Pons (tissue), 1 donor: ENCODE data around the gene LAMB1.
A peak's percentile ranks its signal among the peaks of the same experiment; 100 is the strongest.
"Not testable (repeated sequence)": the region's sequence is repeated elsewhere in the genome, so short reads cannot be mapped to it uniquely, and the experiment has no call there.

ENCODE experiments used
- DNase-seq: peaks from one replicate; pipeline ENCODE4 v3.0.0-alpha.2; 2016; ENCODE audit warnings: low spot score

LAMB1 gene

DNA sequence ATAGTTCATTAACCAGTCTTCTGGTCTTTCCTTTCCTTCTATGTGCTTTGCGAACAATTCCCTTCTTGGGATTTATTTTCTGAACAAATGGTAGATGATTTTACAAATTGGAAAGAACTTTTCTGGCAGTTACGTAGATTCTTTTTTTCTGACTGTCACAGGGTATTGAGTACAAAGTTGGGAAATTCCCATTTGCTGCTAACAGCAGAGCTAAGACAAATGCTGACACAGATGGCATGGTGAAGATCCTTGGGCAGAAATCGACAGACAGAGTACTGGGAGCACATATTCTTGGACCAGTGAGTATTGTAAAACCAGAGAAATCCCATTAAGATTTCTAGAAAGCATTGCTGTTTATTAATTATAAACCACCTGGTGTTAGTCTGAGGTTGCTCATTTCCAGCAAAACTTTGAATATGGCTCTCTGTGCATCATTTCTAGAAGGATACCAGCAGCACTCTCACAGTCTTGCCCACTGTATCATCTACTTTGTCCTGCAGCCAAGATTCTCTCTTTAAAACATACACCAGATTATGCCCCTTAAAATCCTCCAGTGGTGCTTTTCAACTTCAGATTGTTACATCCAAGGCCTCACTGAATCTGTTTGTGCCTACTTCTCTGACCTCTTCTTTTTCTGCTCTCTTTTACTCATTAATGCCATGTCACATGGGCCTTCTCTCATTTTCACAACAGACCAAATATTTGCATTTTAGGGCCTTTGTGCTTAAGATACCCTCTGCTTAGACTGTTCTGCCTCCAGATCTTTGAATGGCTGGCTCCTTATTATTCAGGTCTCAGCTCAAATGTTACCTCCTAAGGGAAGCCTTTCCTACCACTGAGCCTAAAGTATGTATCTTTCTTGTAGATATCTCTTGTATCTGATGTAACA lies 85.0 kb downstream of the LAMB1 start:
- no peak for DNase-seq

DNA sequence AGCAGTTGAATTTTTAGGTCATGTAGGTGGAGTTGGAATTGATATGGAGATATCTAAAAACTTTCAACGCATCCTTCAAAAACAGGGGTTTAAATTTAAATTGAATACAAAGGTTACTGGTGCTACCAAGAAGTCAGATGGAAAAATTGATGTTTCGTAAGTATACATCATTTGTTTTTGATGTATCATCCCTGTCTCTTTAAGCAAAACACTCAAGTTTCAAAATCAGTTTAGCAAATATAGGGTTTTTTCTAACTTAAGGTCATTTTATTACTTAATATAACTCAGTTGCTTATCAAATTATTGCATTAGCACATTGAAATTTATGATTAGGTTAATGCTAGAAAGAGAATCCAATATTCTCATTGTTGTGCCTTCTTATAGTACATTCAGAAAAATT lies 87.4 kb downstream of the LAMB1 start:
- DNase-seq = no peak

DNA sequence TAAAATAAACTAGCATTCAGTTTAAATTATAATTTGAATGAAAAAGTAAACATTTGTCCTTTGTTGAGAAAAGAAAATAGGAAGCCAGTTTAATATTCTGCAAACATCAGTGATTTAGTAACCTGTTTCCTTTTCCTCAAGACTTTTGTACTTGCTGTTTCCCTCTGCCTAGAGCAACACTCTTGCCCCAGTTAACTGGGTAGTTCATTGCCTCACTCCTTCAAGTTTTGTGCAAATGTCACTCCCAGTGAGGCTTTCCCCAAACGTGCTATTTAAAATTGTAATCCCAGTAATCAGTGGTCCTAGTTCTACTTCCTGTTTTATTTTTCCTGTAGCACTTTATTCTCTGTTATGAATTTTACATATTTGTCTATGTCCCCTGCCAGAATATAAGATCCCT lies 88.1 kb downstream of the LAMB1 start:
- DNase-seq = no peak

DNA sequence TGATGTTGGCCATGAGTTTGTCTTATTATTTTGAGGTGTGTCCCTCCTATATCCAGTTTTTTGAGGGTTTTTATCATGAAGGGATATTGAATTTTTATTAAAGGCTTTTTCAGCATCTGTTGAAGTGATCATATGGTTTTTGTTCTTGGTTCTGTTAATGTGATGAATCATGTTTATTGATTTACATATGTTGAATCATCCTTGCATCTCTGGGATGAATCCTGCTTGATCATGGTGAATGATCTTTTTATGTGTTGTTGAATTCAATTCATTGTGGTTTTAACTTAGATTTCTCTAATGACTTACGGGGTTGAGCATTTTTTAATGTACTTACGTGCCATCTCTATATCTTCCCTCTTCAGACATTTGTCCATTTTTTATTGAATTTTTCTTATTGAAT lies 89.1 kb downstream of the LAMB1 start:
- no peak for DNase-seq

DNA sequence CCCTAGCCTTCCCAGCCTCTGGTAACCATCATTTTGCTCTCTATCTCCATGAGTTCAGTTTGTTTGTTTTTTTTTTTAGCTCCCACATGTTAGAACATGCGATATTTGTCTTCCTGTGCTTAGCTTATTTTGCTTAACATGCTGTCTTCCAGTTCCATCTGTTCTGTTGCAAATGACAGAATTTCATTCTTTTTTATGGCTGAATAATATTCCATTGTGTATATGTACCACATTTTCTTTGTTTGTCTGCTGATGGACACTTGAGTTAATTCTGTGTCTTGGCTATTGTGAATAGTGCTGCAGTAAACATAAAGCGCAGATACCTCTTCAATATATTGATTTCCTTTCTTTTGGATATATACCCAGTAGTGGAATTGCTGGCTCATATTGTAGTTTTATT lies 91.0 kb downstream of the LAMB1 start:
- no peak for DNase-seq

DNA sequence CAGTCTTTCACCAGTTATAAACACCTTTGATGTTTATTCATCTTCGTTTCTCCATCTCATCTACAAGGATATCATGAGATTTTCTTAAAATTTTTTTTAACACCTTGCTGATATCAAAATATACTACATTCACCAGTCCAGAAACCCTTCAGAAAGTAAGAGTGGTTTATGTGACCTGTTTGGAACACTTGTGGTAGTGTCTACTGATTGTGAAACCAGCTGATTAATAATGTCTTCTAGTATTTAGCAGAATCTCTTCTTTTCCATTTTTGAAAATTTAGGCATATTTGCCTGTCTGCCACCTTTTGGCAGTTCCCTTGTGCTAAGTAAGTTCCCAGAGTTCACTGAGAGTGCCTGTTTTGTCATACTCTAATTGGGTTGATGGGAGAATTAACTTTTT lies 93.5 kb downstream of the LAMB1 start:
- DNase-seq = no peak

DNA sequence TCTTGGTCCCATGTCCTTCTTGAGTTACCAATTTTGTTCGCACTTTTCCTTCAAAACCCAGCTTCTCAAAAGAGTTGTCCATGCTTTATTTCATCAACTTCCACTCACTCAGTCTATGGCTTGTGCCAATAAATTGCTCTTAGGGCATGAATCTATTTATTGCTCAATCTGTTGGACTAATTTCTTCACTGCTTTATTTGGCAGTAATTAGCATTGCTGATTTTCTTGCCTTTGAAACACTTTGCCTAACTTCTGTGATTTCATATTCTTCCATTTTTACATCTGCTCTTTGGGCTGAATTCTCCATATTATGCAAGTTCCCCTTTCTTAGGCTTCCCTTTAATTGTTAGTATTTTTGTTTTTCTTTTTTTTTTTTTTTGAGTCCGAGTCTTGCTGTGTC lies 95.2 kb downstream of the LAMB1 start:
- DNase-seq = no peak

DNA sequence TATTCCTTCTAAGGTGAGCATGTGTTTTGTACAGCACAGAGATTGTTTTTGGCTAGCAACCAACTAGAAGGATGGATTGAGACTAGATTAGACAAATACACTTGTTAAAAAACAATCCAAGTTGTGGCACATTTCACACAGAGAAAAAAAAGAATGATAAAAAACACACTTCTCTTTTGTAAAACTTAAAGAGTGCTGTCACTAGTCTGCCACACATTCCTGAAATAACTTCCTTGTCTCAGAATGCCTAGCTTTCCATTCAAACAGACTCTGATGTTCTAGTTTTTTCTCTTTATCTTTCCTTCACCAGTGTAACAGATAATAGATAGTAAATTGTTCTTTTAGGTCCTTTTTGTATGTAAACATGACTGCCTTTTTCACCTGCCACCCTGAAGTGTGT lies 100.6 kb downstream of the LAMB1 start:
- DNase-seq = no peak

DNA sequence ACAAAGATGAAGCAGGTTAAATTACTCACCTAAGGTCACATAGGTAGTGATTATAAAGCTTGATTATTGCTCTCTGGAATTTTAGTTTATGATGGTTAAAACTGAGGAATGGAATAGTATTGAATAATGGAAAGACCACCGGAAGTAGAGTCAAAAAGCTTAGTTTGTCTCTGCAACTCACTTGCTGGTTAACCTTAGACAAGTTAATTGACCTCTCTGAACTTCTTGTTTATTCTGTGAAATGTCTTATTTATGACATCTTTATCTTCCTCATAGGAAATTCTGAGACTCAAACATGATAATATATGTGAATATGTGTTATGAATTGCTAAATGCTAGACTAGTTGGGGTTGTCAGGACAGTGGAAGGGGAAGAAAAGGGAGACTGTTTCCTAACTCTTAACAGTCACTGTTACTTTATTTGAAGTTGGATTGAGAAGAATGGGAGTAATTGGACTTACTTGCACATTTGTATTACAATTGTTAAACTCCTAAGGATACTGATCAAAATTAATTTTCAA lies 102.4 kb downstream of the LAMB1 start:
- DNase-seq = no peak

DNA sequence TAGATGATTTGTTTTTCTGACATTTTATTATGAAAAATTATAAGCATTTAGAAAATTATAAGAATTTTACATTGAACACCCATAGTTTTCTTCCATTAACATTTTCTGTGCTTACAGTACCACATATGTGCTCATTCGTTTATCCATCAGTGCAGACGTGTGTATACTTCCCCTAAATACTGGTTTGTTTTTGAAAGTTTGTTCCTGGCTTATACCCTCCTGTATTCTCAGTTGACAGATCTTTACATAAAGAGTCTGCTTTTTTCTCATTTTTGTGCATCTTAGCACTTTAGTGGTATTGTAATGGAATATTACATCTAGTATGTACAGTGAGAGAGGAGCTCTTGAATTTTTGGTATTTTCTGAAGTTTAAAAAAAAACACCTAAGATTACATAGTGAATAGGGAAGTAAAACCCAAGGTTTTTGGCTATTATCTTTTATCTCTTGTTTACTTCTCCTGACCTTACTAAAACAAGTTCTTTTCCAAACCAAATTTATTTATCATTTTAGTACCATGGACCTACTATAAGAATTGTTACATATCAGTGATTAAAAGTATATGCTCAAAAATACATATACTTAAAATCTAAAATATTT lies 103.9 kb downstream of the LAMB1 start:
- DNase-seq = no peak

DNA sequence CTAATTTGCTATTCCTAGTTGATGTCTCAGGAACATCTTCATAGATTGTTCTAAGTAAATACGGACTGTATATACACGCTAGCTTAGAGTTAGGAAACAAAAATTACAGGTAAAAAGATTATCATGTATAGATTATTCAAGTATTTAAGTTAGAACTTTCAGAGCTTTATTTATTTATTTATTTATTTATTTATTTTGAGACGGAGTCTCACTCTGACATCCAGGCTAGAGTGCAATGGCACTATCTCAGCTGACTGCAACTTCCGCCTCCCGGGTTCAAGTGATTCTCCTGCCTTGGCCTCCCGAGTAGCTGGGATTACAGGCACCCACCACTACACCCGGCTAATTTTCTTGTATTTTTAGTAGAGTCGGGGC lies 110.6 kb downstream of the LAMB1 start:
- not testable (repeated sequence) for DNase-seq

DNA sequence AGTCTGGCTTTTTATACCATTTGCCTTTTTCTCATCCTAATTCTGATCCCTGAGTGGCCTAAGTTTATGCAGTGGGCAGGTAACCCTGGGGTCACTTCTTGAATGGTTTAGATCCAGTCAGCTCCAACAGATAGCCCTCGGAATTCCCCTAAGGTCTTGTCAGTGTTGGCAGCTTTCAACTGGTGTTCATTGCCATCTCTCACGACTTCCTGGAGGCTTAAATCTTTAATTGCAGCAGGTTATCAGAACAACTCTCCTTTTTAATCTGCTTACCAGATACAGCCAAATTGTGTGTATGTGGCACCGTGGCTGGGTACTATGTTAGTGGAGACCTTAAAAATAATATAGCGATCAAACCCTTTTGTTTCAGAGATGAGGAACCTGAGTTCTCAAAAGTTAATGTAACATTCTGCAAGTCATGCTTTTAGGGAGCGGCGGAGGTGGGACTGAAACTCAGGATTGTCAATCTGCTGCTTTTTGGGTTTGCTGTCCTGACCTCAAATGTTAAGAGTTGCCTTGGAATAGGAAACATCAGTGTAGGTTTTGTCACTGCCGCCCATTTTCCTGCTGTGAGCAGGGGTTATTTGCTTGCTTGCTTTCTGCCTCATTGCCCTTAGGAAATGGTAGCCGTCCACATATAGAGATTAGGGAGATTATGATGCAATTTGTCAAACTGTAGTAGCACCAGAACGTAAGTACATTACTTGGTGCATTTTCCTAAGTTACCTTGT lies 111.2 kb downstream of the LAMB1 start:
- DNase-seq = no peak

DNA sequence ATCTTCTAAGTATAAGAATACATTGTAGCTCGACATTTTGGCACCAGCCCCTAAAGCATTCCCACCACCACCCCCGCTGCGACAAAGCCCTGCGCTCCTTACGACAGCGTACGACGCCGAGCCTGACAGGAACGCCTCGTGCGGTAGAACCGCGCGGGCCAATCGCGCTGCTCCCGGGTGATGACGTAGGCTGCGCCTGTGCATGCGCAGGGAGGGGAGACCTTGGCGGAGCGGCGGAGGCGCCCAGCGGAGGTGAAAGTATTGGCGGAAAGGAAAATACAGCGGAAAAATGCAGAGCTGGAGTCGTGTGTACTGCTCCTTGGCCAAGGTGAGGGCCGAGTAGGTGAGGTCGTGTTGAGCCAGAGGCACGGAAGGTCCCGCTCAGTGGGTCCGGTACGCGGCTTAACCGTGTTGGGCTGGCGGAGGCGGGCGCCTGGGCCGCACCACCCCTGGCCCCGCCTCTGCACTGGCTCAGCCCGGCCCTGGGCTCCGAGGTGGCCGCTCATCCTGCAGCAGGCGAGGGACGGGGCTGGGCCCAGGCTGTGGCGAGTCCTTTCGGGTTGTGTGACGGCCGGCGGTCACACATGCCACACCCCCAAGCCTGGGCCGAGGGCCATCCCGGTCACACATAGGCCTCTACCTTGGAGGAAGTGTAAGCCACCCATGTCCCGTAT lies 111.9 kb downstream of the LAMB1 start, which contains the start of gene DLD:
Gene DLD, plus strand, starts transcription at position 222 of the 674 bp plus-strand sequence. Its CDS starts 68 bp downstream, at position 290.
- peak; percentile 91 for DNase-seq

DNA sequence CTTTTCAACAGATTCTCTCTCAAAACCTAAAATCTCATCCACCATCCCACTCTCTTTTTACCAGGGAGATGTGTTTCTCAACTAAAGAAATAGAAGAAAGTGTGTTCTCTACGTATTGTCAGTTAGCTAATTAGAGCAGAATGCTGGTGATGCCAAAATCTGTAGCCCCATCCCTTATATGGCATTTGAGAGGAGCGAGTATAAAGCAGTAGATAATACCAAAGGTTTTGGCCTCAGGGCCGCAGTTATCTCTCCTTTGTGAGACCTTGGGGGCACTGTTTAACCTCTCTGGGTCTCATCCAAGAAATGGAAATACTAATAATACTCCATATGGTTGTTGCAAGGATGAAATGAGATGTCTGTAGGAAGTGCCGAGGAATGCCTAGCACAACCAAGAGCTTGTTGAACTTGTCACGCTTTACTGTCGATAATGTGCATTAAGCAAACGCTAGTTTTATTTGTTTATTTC lies 112.4 kb downstream of the LAMB1 start:
- DNase-seq = no peak

DNA sequence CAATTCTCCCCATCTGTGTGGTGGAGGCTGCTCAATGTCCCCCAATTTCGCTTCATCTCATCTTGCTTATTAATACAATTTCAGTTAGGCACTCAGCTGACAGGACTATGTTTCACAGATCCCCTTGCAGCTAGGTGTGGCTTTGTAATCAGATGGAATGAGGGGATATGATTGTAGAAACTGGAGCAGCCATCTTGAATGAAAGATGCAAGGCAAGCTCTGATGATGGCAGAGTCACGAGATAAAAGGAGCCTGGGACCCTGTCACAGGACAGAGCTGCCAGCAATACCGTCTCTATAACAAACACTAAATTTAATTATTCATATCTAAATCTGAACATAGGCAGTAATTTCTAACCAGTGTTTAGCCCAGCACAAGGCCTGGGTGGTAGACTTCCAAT lies 113.0 kb downstream of the LAMB1 start:
- no peak for DNase-seq

DNA sequence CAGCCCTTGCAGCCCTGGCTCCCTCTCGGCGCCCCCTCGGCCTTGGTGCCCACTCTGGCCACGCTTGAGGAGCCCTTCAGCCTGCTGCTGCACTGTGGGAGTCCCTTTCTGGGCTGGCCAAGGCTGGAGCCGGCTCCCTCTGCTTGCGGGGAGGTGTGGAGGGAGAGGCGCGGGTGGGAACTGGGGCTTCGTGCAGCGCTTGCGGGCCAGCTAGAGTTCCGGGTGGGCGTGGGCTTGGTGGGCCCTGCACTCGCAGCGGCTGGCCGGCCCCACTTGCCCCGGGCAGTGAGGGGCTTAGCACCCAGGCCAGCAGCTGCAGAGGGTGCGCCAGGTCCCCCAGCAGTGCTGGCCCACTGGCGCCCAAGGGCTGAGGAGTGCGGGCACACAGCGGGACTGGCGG lies 115.1 kb downstream of the LAMB1 start:
- not testable (repeated sequence) for DNase-seq

DNA sequence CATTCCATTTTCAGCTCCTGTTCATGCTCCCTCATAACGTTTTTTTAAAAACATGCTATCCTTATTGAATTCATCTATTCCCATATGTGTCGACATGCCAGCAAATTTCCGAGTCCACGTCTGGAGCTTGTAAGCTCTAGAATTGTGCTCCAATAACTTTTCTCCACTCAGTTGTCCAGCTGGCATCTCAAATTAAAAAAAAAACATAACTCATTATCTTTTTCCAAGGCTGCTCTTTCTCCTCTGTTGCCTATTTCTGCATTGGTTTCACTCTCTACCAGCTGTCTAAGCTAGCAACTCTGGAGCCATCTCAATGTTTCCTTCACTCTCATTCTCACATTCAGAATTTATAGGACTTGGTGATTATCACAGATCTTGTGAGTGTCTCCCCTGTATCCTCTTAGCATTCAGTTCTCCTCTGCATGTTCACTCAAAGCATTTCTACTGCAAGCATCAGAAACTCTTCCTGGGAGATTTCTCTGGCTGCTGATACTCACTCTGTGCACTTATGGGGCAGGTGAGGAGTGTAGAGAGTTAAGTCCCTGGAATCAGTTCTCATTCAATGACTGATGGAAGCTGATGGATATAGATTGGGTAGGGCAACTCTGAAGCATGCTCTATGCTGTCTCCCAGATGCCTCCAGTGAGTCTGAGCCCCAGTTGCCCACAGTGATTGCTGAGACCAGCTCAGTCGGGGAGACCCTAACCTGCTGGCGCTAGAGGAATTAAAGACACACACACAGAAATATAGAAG lies 118.7 kb downstream of the LAMB1 start:
- no peak for DNase-seq

DNA sequence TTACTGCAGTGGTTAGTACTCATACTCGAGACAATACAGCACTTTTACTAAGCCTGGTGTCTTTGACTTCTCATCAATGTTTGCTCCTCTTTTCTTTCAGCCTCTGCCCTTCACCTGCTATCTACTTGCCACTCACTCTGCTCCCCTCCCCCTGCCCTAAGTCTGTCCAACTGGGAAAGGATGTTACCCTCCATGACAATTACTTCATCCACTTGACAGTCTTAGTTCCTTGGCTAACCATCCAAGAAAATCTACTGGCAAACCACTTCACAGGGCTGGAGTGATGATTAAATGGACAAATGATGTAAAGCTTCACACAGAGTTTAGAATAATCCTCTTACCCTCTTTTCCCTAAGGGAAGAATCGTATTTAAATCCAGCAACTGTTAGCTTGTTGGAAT lies 120.2 kb downstream of the LAMB1 start:
- DNase-seq = no peak

DNA sequence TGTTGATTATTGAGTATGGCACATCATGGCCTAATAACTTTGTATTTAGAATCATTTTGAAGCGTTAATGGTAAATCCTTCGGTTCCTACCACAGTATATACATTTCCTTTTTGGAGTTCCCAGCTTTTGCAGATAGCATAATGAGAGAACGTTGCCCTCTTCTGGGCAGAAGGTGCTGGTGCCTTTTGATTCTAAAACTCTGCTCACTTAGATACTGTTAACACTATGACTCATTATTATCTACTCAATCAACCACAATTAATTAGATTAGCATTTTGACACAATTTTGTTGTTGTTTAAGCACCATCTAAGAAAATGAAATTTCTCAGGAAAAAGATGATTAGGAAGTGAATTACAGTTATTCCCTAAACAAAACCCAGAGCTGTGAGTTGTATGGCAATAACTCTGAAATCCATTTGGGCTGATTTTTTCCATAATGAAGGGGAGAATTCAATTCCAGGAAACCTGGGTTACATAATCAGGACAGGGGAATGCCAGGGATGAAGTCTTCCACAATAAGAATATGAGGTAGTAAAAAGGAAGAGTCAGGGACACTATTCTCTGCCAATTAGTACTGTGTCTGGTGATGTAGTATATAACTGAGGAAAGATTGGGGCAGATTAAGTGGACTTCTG lies 123.4 kb downstream of the LAMB1 start:
- peak; percentile 58 for DNase-seq

DNA sequence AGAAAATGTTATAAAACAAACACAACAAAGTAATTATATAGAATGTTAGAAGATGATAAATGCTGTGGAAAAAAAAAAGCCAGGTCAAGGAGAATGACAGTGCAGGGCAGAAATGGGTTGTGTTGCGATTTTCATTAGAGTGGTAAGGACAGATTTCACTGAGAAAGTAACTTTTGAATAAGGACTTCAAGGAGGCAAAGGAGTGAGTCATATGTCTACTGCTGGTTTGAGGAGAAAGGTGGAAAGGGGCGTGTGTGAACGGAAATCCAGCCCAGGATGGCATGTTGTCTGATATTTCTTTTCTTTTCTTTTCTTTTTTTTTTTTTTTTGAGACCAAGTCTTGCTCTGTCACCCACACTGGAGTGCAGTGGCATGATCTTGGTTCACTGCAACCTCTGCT lies 124.3 kb downstream of the LAMB1 start:
- no peak for DNase-seq
